ENCODE data around the gene SDR39U1. TPM values are rescaled to one million over a fixed set of nuclear protein-coding genes. Genes with fewer than 3 reads are reported as not detected.
A peak's percentile ranks its signal among the peaks of the same experiment; 100 is the strongest.

SDR39U1 gene
- total RNA-seq, 1 experiment from 2014 or later = 56.7 TPM

DNA sequence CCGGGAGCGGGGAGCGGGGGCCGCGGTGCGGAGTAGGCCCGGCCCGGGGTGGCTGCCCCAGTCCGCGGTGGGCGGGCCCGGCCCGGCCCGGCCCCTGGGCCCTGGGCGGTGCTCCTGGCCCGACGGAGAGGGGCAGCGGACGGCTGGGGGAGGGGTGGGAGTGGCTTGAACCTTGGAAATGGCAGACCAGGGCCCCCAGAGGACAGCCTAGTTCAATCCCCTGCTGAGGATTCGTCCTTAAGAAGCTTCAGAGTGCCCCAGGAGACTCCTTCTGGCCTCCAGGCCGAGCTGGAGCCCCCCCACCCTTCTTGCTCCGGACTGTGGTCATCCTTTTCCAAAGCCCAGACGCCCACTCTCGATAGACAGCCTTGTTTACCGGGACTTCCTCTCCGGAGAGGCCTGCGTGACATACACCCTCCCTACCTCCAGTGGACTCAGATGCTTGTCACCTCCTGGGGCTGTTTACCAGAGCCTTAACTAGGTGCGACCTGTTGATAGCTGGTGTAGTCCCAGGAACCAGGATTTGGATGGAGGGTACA lies 12.4 kb downstream of the SDR39U1 start (continued):
- TF ChIP-seq, protein P1, sequence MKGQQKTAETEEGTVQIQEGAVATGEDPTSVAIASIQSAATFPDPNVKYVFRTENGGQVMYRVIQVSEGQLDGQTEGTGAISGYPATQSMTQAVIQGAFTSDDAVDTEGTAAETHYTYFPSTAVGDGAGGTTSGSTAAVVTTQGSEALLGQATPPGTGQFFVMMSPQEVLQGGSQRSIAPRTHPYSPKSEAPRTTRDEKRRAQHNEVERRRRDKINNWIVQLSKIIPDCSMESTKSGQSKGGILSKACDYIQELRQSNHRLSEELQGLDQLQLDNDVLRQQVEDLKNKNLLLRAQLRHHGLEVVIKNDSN (CRISPR knock-in tag; IDR thresholded peaks at IDR 0.05) = no peak
- no peak; the same call in 1 of the 2 replicates for TF ChIP-seq FOXK1 (CRISPR knock-in tag; IDR thresholded peaks at IDR 0.05)
- no peak for TF ChIP-seq ETV6 (CRISPR knock-in tag; IDR thresholded peaks at IDR 0.05)
- TF ChIP-seq TEAD4 (CRISPR knock-in tag; IDR thresholded peaks at IDR 0.05) = no peak
- TF ChIP-seq GABPB1 (CRISPR knock-in tag; IDR thresholded peaks at IDR 0.05) = peak; percentile 31; the same call in 1 of the 2 replicates
- no peak for TF ChIP-seq IRF2 (CRISPR knock-in tag; IDR thresholded peaks at IDR 0.05; ENCODE audit: borderline replicate concordance, low read depth)
- no peak for TF ChIP-seq OVOL2 (CRISPR knock-in tag; IDR thresholded peaks at IDR 0.05; ENCODE audit: borderline replicate concordance)
- TF ChIP-seq HMGA2 (CRISPR knock-in tag; IDR thresholded peaks at IDR 0.05) = no peak
- TF ChIP-seq SP1 (CRISPR knock-in tag; conservative IDR thresholded peaks at IDR 0.05) = peak; percentile 36; the same call in 1 of the 2 replicates
- TF ChIP-seq ZBTB21 (CRISPR knock-in tag; IDR thresholded peaks at IDR 0.05; ENCODE audit: borderline replicate concordance) = no peak

DNA sequence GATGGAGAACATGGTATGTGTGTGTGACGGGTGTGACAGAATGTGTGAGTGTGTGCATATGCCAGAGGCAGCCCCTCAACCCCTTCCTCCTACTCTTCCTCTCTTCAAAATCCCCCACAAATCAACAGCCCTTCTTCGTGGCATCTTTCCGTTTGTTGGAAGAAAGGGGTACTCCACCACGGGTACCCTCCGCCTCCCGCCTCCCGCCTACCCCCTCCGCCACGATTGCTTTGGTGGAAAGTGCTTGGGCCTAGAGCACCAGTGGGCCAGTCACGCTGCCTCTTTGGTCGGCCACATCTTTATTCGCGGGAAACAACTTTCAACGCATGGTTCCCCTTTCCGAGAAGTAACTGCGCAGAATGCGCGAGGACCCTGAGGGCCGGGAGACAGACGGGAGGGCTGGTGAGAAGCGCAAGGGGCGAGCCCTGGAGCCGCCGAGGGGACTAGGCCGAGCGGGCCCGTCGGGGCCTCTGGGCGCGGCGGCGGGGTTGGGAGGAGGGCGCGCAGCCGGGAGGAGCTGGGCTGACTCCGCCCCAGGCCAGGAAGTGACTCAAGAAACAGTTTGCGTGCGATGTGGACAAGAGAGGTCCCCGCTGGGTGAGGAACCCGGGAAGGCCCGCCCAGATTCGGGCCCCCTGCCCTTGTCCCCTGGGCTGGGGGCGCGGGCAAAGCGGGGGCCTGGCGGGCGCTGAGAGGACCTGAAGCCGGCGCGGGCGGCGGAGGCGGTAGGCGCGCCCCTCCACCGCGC lies 13.0 kb downstream of the SDR39U1 start, which contains the start of the genes CBLN3 and KHNYN:
CBLN3 (minus strand) TSS at position 274 of the 748 bp plus-strand sequence. CDS start 614 bp downstream, outside the sequence.
KHNYN (plus strand) TSS at position 560 of the 748 bp plus-strand sequence. CDS start 777 bp downstream, outside the sequence.
- CTCF ChIA-PET = interaction anchor here (0.6 to 11.4 kb wide), 22 partner anchors 8 to 289 kb away, joined by 3 to 518 read pairs (median 10); partner anchors contain the start of genes ADCY4, CIDEB, DHRS1 and LTB4R2

More for the DNA sequence above, 13.0 kb downstream of the SDR39U1 start, which contains the start of the genes CBLN3 and KHNYN:
- Mint-ChIP-seq H3K4me1 (peaks cover 31% of the 10 kb centered on the region), H3K27me3 (ENCODE audit: low read depth) (peaks cover 19% of the 10 kb centered on the region), H3K36me3 (peaks cover 10% of the 10 kb centered on the region), H3K4me3 (peak within 1 kb of the TSS; percentile 74), H3K27ac (no peak within 1 kb of the TSS), H3K9me3 (no peaks in the 10 kb centered on the region)
- TF ChIP-seq ZNF263 (CRISPR knock-in tag; IDR thresholded peaks at IDR 0.05; ENCODE audit: low read depth) (0 out of 2 replicates have a peak, but pooled peaks have one; percentile 82), JUN (CRISPR knock-in tag; IDR thresholded peaks at IDR 0.05) (0 out of 2 replicates have a peak, but pooled peaks have one; percentile 38), SOX15 (CRISPR knock-in tag; IDR thresholded peaks at IDR 0.05) (no peak), SP1 (CRISPR knock-in tag; conservative IDR thresholded peaks at IDR 0.05) (peak; percentile 68), GABPB1 (CRISPR knock-in tag; IDR thresholded peaks at IDR 0.05) (peak; percentile 74), SMAD4 (CRISPR knock-in tag; IDR thresholded peaks at IDR 0.05) (no peak)
- TF ChIP-seq, protein P2, sequence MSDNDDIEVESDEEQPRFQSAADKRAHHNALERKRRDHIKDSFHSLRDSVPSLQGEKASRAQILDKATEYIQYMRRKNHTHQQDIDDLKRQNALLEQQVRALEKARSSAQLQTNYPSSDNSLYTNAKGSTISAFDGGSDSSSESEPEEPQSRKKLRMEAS (CRISPR knock-in tag; IDR thresholded peaks at IDR 0.05) = peak; percentile 74; the same call in 1 of the 2 replicates
- TF ChIP-seq, protein P3, sequence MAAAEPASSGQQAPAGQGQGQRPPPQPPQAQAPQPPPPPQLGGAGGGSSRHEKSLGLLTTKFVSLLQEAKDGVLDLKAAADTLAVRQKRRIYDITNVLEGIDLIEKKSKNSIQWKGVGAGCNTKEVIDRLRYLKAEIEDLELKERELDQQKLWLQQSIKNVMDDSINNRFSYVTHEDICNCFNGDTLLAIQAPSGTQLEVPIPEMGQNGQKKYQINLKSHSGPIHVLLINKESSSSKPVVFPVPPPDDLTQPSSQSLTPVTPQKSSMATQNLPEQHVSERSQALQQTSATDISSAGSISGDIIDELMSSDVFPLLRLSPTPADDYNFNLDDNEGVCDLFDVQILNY (CRISPR knock-in tag; IDR thresholded peaks at IDR 0.05) = peak; percentile 17; the same call in 1 of the 2 replicates
- TF ChIP-seq, protein P4, sequence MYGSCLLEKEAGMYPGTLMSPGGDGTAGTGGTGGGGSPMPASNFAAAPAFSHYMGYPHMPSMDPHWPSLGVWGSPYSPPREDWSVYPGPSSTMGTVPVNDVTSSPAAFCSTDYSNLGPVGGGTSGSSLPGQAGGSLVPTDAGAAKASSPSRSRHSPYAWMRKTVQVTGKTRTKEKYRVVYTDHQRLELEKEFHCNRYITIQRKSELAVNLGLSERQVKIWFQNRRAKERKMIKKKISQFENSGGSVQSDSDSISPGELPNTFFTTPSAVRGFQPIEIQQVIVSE (CRISPR knock-in tag; IDR thresholded peaks at IDR 0.05; ENCODE audit: borderline replicate concordance) = no peak
- TF ChIP-seq, protein P5, sequence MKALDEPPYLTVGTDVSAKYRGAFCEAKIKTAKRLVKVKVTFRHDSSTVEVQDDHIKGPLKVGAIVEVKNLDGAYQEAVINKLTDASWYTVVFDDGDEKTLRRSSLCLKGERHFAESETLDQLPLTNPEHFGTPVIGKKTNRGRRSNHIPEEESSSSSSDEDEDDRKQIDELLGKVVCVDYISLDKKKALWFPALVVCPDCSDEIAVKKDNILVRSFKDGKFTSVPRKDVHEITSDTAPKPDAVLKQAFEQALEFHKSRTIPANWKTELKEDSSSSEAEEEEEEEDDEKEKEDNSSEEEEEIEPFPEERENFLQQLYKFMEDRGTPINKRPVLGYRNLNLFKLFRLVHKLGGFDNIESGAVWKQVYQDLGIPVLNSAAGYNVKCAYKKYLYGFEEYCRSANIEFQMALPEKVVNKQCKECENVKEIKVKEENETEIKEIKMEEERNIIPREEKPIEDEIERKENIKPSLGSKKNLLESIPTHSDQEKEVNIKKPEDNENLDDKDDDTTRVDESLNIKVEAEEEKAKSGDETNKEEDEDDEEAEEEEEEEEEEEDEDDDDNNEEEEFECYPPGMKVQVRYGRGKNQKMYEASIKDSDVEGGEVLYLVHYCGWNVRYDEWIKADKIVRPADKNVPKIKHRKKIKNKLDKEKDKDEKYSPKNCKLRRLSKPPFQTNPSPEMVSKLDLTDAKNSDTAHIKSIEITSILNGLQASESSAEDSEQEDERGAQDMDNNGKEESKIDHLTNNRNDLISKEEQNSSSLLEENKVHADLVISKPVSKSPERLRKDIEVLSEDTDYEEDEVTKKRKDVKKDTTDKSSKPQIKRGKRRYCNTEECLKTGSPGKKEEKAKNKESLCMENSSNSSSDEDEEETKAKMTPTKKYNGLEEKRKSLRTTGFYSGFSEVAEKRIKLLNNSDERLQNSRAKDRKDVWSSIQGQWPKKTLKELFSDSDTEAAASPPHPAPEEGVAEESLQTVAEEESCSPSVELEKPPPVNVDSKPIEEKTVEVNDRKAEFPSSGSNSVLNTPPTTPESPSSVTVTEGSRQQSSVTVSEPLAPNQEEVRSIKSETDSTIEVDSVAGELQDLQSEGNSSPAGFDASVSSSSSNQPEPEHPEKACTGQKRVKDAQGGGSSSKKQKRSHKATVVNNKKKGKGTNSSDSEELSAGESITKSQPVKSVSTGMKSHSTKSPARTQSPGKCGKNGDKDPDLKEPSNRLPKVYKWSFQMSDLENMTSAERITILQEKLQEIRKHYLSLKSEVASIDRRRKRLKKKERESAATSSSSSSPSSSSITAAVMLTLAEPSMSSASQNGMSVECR (CRISPR knock-in tag; IDR thresholded peaks at IDR 0.05; ENCODE audit: borderline replicate concordance) = 0 out of 2 replicates have a peak, but pooled peaks have one; percentile 30
- peak; percentile 80 for DNase-seq (ENCODE audit: low spot score)
- POLR2A ChIA-PET = interaction anchor here (0.5 to 3.3 kb wide), 5 partner anchors 63 to 1810 kb away, joined by 3 to 23 read pairs (median 5); no protein-coding TSS in a partner anchor
- peak; percentile 70 for ATAC-seq

All from WTC11 (cell line).